SJCRH30 (cell line): ENCODE results near the gene TM6SF1. TPM values are rescaled to one million over a fixed set of nuclear protein-coding genes. Genes with fewer than 3 reads are reported as not detected.
"Not testable (repeated sequence)": the region's sequence is repeated elsewhere in the genome, so short reads cannot be mapped to it uniquely, and the experiment has no call there.

Experiments
- DNase-seq, 2 experiments: peaks; one replicate each; pipeline ENCODE4 v3.0.0-alpha.2; 2015 to 2020
- H3K27ac ChIP-seq: fragments of 250-450 bp; sonication (Bioruptor Pico); 2 replicates; pipeline ENCODE4 v1.5.1; 2020; ENCODE audit warnings: mild to moderate bottlenecking, moderate library complexity
- H3K27me3 ChIP-seq: fragments of 250-450 bp; sonication (Bioruptor Pico); 2 replicates; pipeline ENCODE4 v1.5.1; 2020; ENCODE audit warnings: mild to moderate bottlenecking, moderate library complexity
- H3K36me3 ChIP-seq: fragments of 250-450 bp; sonication (Bioruptor Pico); 2 replicates; pipeline ENCODE4 v1.5.1; 2020; ENCODE audit warnings: mild to moderate bottlenecking, moderate library complexity
- H3K4me1 ChIP-seq: fragments of 250-450 bp; sonication (Bioruptor Pico); 2 replicates; pipeline ENCODE4 v1.5.1; 2020; ENCODE audit warnings: mild to moderate bottlenecking, moderate library complexity
- H3K4me3 ChIP-seq: fragments of 250-450 bp; sonication (Bioruptor Pico); 2 replicates; pipeline ENCODE4 v1.5.1; 2020; ENCODE audit warnings: mild to moderate bottlenecking, moderate library complexity
- H3K9me3 ChIP-seq: fragments of 250-450 bp; sonication (Bioruptor Pico); replicated peaks from 2 replicates; pipeline ENCODE4 v1.5.1; 2020; ENCODE audit warnings: mild to moderate bottlenecking, moderate library complexity
- total RNA-seq: library from RNA; depleted of rRNA; stranded (reverse); fragments of >200 nt; shearing (Covaris generic); gene quantifications from 2 replicates; pipeline ENCODE4 v1.2.3, GENCODE V29; 2014

Gene TM6SF1
- total RNA-seq, 1 experiment from 2014 or later: 5.4 TPM

- H3K4me1 ChIP-seq: no peaks in the 10 kb centered on the region
- H3K27me3 ChIP-seq: no peaks in the 10 kb centered on the region; the same call in 1 of the 2 replicates
- no peak for DNase-seq
- no peaks in the 10 kb centered on the region for H3K9me3 ChIP-seq
- no peak overlapping the region for H3K4me3 ChIP-seq
- no peak overlapping the region for H3K27ac ChIP-seq
- no peaks in the 10 kb centered on the region for H3K36me3 ChIP-seq
These were observed 28.7 kb upstream of the TM6SF1 start for GRCh38 chr15:83078712-83079111.

- no peaks in the 10 kb centered on the region for H3K9me3 ChIP-seq
- no peak for DNase-seq
- H3K27me3 ChIP-seq: no peaks in the 10 kb centered on the region; the same call in 1 of the 2 replicates
- H3K27ac ChIP-seq: no peak overlapping the region
- no peak overlapping the region for H3K4me3 ChIP-seq
- H3K4me1 ChIP-seq: no peaks in the 10 kb centered on the region
- no peaks in the 10 kb centered on the region for H3K36me3 ChIP-seq
These were observed 26.0 kb upstream of the TM6SF1 start for GRCh38 chr15:83081256-83082014.

GRCh38 chr15:83082730-83083386 lies 24.6 kb upstream of the TM6SF1 start:
- DNase-seq: no peak
- Histone ChIP-seq H3K27me3 (no peaks in the 10 kb centered on the region; the same call in 1 of the 2 replicates), H3K4me3 (no peak overlapping the region), H3K36me3 (no peaks in the 10 kb centered on the region), H3K27ac (no peak overlapping the region), H3K9me3 (no peaks in the 10 kb centered on the region), H3K4me1 (no peaks in the 10 kb centered on the region)

- not testable (repeated sequence) for H3K36me3 ChIP-seq, H3K4me3 ChIP-seq, DNase-seq, H3K27me3 ChIP-seq, H3K9me3 ChIP-seq, H3K4me1 ChIP-seq, H3K27ac ChIP-seq
These were observed 22.0 kb upstream of the TM6SF1 start for GRCh38 chr15:83085461-83085860.

- not testable (repeated sequence) for H3K9me3 ChIP-seq, DNase-seq, H3K4me3 ChIP-seq, H3K36me3 ChIP-seq, H3K27me3 ChIP-seq, H3K27ac ChIP-seq, H3K4me1 ChIP-seq
These were observed 21.4 kb upstream of the TM6SF1 start for GRCh38 chr15:83085864-83086552.

GRCh38 chr15:83087576-83087975 lies 19.9 kb upstream of the TM6SF1 start:
- Histone ChIP-seq H3K27ac (no peak overlapping the region), H3K4me1 (no peaks in the 10 kb centered on the region), H3K4me3 (no peak overlapping the region), H3K9me3 (no peaks in the 10 kb centered on the region), H3K27me3 (peaks cover 7% of the 10 kb centered on the region; the same call in 1 of the 2 replicates), H3K36me3 (no peaks in the 10 kb centered on the region)
- no peak for DNase-seq

GRCh38 chr15:83088876-83089275 lies 18.6 kb upstream of the TM6SF1 start:
- H3K4me3 ChIP-seq: no peak overlapping the region
- H3K9me3 ChIP-seq: no peaks in the 10 kb centered on the region
- no peak overlapping the region for H3K27ac ChIP-seq
- no peaks in the 10 kb centered on the region for H3K4me1 ChIP-seq
- no peaks in the 10 kb centered on the region for H3K36me3 ChIP-seq
- no peak for DNase-seq
- H3K27me3 ChIP-seq: peaks cover 7% of the 10 kb centered on the region; the same call in 1 of the 2 replicates

- no peak overlapping the region for H3K4me3 ChIP-seq
- no peak for DNase-seq
- no peaks in the 10 kb centered on the region for H3K4me1 ChIP-seq
- no peaks in the 10 kb centered on the region for H3K36me3 ChIP-seq
- H3K27ac ChIP-seq: no peak overlapping the region
- no peaks in the 10 kb centered on the region for H3K9me3 ChIP-seq
- H3K27me3 ChIP-seq: peaks cover 7% of the 10 kb centered on the region; the same call in 1 of the 2 replicates
These were observed 17.0 kb upstream of the TM6SF1 start for GRCh38 chr15:83090465-83090864.

- DNase-seq, H3K4me3 ChIP-seq, H3K4me1 ChIP-seq, H3K27ac ChIP-seq, H3K27me3 ChIP-seq, H3K9me3 ChIP-seq, H3K36me3 ChIP-seq: not testable (repeated sequence)
These were observed 15.5 kb upstream of the TM6SF1 start for GRCh38 chr15:83091965-83092308.

- no peak overlapping the region for H3K4me3 ChIP-seq
- H3K4me1 ChIP-seq: no peaks in the 10 kb centered on the region
- no peaks in the 10 kb centered on the region for H3K36me3 ChIP-seq
- H3K9me3 ChIP-seq: no peaks in the 10 kb centered on the region
- H3K27ac ChIP-seq: no peak overlapping the region
- peaks cover 7% of the 10 kb centered on the region; the same call in 1 of the 2 replicates for H3K27me3 ChIP-seq
- DNase-seq: no peak
These were observed 15.0 kb upstream of the TM6SF1 start for GRCh38 chr15:83092309-83092976.

- Histone ChIP-seq H3K4me1 (no peaks in the 10 kb centered on the region), H3K9me3 (no peaks in the 10 kb centered on the region), H3K4me3 (no peak overlapping the region), H3K27me3 (peaks cover 7% of the 10 kb centered on the region; the same call in 1 of the 2 replicates), H3K36me3 (no peaks in the 10 kb centered on the region), H3K27ac (no peak overlapping the region)
- no peak for DNase-seq
These were observed 12.9 kb upstream of the TM6SF1 start for GRCh38 chr15:83094583-83094982.

GRCh38 chr15:83098079-83098478 lies 9.4 kb upstream of the TM6SF1 start:
- no peaks in the 10 kb centered on the region for H3K36me3 ChIP-seq
- no peaks in the 10 kb centered on the region for H3K4me1 ChIP-seq
- peaks cover 4% of the 10 kb centered on the region; the same call in 1 of the 2 replicates for H3K27me3 ChIP-seq
- no peak overlapping the region for H3K27ac ChIP-seq
- no peaks in the 10 kb centered on the region for H3K9me3 ChIP-seq
- no peak for DNase-seq
- no peak overlapping the region for H3K4me3 ChIP-seq

GRCh38 chr15:83099290-83099689 lies 8.2 kb upstream of the TM6SF1 start:
- Histone ChIP-seq H3K36me3 (no peaks in the 10 kb centered on the region), H3K9me3 (no peaks in the 10 kb centered on the region), H3K27me3 (peaks cover 4% of the 10 kb centered on the region; the same call in 1 of the 2 replicates), H3K27ac (no peak overlapping the region), H3K4me3 (no peak overlapping the region), H3K4me1 (no peaks in the 10 kb centered on the region)
- DNase-seq: no peak

- Histone ChIP-seq H3K4me1 (no peaks in the 10 kb centered on the region), H3K9me3 (no peaks in the 10 kb centered on the region), H3K4me3 (no peak overlapping the region), H3K27ac (no peak overlapping the region), H3K36me3 (no peaks in the 10 kb centered on the region), H3K27me3 (peaks cover 4% of the 10 kb centered on the region; the same call in 1 of the 2 replicates)
- no peak for DNase-seq
These were observed 7.3 kb upstream of the TM6SF1 start for GRCh38 chr15:83100097-83100646.
